ENCODE results near the gene PCSK6.

DNA sequence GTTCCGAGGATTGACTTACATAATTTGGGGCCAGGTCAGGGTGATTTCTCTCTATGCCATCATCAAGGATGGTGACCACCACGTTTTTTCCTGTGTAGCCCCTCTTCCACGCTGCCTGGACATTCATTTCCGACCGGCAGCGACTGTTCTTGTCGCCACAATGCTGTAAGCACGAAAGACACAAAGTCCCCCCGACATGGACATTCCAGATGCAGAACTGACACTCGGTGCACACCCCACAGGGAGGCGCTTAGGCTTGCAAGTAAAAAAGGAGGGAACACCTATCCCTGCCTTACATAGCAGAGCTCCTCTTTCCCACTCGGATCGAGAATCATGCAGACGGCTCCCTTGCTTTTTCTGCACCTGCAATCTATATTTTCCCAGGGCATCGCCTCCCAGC lies 58.2 kb downstream of the PCSK6 start:
- no peak for TF ChIP-seq CHD2 (IDR thresholded peaks at IDR 0.05; ENCODE audit: low read length)
- TF ChIP-seq YY1 (IDR thresholded peaks at IDR 0.05; ENCODE audit: low read depth, low read length), result no peak
- no peak for TF ChIP-seq RAD21 (IDR thresholded peaks at IDR 0.05 in 1 of 2, conservative IDR thresholded peaks at IDR 0.05 in 1 of 2; ENCODE audit: low read depth in 2 of 2, low read length in 2 of 2)
- TF ChIP-seq CTCF (IDR thresholded peaks at IDR 0.05; ENCODE audit: control extremely low read depth in 1 of 3, insufficient read depth in 1 of 3, low read depth in 1 of 3, low read length in 3 of 3), result no peak
- no peak for TF ChIP-seq CEBPB (IDR thresholded peaks at IDR 0.05; ENCODE audit: low read depth, low read length)
- TF ChIP-seq HDAC2 (IDR thresholded peaks at IDR 0.05; ENCODE audit: borderline replicate concordance in 1 of 2, low read depth in 2 of 2, low read length in 2 of 2), result no peak

All from H1 (cell line).